ENCODE data around the gene LCLAT1. TPM values are rescaled to one million over a fixed set of nuclear protein-coding genes. Genes with fewer than 3 reads are reported as not detected.

Gene LCLAT1
- total RNA-seq, 1 experiment from 2014 or later = 36.0 TPM

DNA sequence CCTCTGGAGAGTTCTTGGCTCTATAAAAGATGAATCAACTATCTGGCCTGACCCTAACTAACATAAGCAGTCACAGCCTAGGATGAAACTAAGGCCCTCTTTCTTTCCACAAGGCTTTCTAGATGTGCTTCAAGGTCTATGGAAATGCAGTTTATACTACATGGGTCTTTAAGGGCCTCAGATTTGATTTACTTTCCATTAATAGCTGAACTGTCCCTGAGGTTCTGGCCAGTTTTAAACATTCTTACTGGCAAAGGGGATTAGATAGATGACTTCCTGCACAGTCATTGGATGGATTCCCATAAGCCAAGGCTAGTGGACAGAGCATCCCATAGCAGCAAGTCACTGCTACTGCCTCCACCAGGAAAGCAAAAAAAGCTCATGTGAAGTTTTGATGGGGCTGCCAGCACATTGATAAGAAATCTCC is 38.1 kb upstream of the LCLAT1 start:
- ChIA-PET POLR2A (no interaction called here), CTCF (no interaction called here)
- Histone ChIP-seq H3K36me3 (ENCODE audit: control insufficient read depth, insufficient read depth, low read length) (no peaks in the 10 kb centered on the region), H3K9me3 (ENCODE audit: control insufficient read depth, insufficient read depth, low read depth, low read length) (no peaks in the 10 kb centered on the region), H3K27me3 (ENCODE audit: control insufficient read depth, insufficient read depth, low read length) (no peaks in the 10 kb centered on the region; the same call in none of the 2 replicates), H3K4me3 (ENCODE audit: low read depth in 2 of 2, low read length in 2 of 2) (no peak overlapping the region), H3K27ac (ENCODE audit: low read length) (no peak overlapping the region), H3K4me1 (ENCODE audit: control insufficient read depth, insufficient read depth, low read length) (no peaks in the 10 kb centered on the region)
- BruUV-seq (replicated peaks) = no TSS peak
- DNase-seq (ENCODE audit: low read depth, low spot score) (no peak), ATAC-seq (no peak)
- no peak for TF ChIP-seq TCF7L2 (IDR thresholded peaks at IDR 0.05; ENCODE audit: low read depth, low read length)
- no peak for TF ChIP-seq POLR2AphosphoS5 (IDR thresholded peaks at IDR 0.05; ENCODE audit: low read depth, low read length)
- no peak for TF ChIP-seq SIN3A (IDR thresholded peaks at IDR 0.05; ENCODE audit: borderline replicate concordance, insufficient read depth, low read depth, low read length)
- TF ChIP-seq, protein P1, sequence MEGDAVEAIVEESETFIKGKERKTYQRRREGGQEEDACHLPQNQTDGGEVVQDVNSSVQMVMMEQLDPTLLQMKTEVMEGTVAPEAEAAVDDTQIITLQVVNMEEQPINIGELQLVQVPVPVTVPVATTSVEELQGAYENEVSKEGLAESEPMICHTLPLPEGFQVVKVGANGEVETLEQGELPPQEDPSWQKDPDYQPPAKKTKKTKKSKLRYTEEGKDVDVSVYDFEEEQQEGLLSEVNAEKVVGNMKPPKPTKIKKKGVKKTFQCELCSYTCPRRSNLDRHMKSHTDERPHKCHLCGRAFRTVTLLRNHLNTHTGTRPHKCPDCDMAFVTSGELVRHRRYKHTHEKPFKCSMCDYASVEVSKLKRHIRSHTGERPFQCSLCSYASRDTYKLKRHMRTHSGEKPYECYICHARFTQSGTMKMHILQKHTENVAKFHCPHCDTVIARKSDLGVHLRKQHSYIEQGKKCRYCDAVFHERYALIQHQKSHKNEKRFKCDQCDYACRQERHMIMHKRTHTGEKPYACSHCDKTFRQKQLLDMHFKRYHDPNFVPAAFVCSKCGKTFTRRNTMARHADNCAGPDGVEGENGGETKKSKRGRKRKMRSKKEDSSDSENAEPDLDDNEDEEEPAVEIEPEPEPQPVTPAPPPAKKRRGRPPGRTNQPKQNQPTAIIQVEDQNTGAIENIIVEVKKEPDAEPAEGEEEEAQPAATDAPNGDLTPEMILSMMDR (IDR thresholded peaks at IDR 0.05) = no peak
- TF ChIP-seq, protein P2, sequence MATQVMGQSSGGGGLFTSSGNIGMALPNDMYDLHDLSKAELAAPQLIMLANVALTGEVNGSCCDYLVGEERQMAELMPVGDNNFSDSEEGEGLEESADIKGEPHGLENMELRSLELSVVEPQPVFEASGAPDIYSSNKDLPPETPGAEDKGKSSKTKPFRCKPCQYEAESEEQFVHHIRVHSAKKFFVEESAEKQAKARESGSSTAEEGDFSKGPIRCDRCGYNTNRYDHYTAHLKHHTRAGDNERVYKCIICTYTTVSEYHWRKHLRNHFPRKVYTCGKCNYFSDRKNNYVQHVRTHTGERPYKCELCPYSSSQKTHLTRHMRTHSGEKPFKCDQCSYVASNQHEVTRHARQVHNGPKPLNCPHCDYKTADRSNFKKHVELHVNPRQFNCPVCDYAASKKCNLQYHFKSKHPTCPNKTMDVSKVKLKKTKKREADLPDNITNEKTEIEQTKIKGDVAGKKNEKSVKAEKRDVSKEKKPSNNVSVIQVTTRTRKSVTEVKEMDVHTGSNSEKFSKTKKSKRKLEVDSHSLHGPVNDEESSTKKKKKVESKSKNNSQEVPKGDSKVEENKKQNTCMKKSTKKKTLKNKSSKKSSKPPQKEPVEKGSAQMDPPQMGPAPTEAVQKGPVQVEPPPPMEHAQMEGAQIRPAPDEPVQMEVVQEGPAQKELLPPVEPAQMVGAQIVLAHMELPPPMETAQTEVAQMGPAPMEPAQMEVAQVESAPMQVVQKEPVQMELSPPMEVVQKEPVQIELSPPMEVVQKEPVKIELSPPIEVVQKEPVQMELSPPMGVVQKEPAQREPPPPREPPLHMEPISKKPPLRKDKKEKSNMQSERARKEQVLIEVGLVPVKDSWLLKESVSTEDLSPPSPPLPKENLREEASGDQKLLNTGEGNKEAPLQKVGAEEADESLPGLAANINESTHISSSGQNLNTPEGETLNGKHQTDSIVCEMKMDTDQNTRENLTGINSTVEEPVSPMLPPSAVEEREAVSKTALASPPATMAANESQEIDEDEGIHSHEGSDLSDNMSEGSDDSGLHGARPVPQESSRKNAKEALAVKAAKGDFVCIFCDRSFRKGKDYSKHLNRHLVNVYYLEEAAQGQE (IDR thresholded peaks at IDR 0.05; ENCODE audit: insufficient read depth in 1 of 2, low read depth in 2 of 2, low read length in 1 of 2) = no peak
- in situ Hi-C loops (cut with HindIII; ENCODE audit: low pct_unique_long_range_greater_than_20kb, low sequenced_read_pairs) = no loop called here
- intact Hi-C loops (cut with micrococcal nuclease; ENCODE audit: unreplicated experiment) = no loop called here

DNA sequence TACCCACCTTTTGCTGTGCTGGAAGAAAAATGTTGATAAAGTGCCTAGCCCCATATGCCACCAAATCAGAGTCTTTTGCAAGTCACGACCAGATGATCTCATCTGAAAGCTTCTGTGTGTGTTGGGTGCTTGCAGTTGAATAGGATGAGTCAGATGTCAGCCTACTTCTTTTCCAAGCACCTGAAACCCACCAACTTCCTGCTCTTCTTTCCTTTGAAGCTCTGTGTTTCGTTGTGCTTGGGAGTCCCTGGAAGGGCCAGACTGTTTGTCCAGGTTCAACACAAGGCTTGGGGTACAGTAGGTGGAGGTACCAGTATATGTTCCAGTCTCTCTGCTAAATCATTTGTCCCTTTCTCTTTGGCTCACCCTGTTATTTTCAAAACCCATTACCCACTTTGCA is 36.8 kb upstream of the LCLAT1 start:
- no peak for ATAC-seq
- Histone ChIP-seq H3K4me1 (ENCODE audit: control insufficient read depth, insufficient read depth, low read length) (no peaks in the 10 kb centered on the region), H3K27me3 (ENCODE audit: control insufficient read depth, insufficient read depth, low read length) (no peaks in the 10 kb centered on the region; the same call in 1 of the 2 replicates), H3K9me3 (ENCODE audit: control insufficient read depth, insufficient read depth, low read depth, low read length) (no peaks in the 10 kb centered on the region), H3K36me3 (ENCODE audit: control insufficient read depth, insufficient read depth, low read length) (no peaks in the 10 kb centered on the region), H3K4me3 (ENCODE audit: low read depth in 2 of 2, low read length in 2 of 2) (no peak overlapping the region), H3K27ac (ENCODE audit: low read length) (no peak overlapping the region)
- no TSS peak for BruUV-seq (replicated peaks)
- intact Hi-C loops (cut with micrococcal nuclease; ENCODE audit: unreplicated experiment) = no loop called here
- DNase-seq (ENCODE audit: low read depth, low spot score) = no peak
- CTCF ChIA-PET = no interaction called here
- in situ Hi-C loops (cut with HindIII; ENCODE audit: low pct_unique_long_range_greater_than_20kb, low sequenced_read_pairs) = no loop called here
- TF ChIP-seq TCF7L2 (IDR thresholded peaks at IDR 0.05; ENCODE audit: low read depth, low read length) (no peak), SIN3A (IDR thresholded peaks at IDR 0.05; ENCODE audit: borderline replicate concordance, insufficient read depth, low read depth, low read length) (no peak), POLR2AphosphoS5 (IDR thresholded peaks at IDR 0.05; ENCODE audit: low read depth, low read length) (no peak)
- TF ChIP-seq, protein P2 (IDR thresholded peaks at IDR 0.05; ENCODE audit: insufficient read depth in 1 of 2, low read depth in 2 of 2, low read length in 1 of 2) = no peak
- TF ChIP-seq, protein P1 (IDR thresholded peaks at IDR 0.05) = no peak
- POLR2A ChIA-PET = no interaction called here
